A549 (cell line): ENCODE measurements around the gene DNAJB12. TPM values are rescaled to one million over a fixed set of nuclear protein-coding genes. Genes with fewer than 3 reads are reported as not detected.

ENCODE experiments used
- ATAC-seq, 2 experiments: fragments of 200-7000 bp in 1 of 2; fragments of >200 bp in 1 of 2; cut with Nextera tagmentation in 1 of 2; cut with Tn5 transposase in 1 of 2; 3 replicates each; pipeline versions ENCODE4 v1.8.0 to v1.9.1; 2018 to 2020; ENCODE audit warnings: mild to moderate bottlenecking in 1 of 2, moderate library complexity in 1 of 2
- CTCF ChIA-PET: fragments of 300-600 bp; sonication (Branson Sonifier 250); formaldehyde crosslinking; extraction: SDS; loops from one replicate; lab custom pipeline; 2021; ENCODE audit warnings: antibody characterized with exemption, inconsistent platforms; lab: Yijun Ruan, JAX
- POLR2A ChIA-PET: fragments of 350-600 bp; formaldehyde crosslinking; extraction: SDS; loops from one replicate; lab custom pipeline; 2021; ENCODE audit warnings: antibody characterized with exemption, inconsistent platforms; lab: Yijun Ruan, JAX
- DNase-seq, 2 experiments: peaks; one replicate each; pipeline versions ENCODE4 v3.0.0 to v3.0.0-alpha.2; 2011 to 2016; ENCODE audit warnings: low read depth in 1 of 2, low spot score in 1 of 2
- FAIRE-seq: peaks from 2 replicates; lab custom pipeline; 2011; peaks lifted over from hg19 to GRCh38; lab: Jason Lieb, UNC
- H3K27ac ChIP-seq, 2 experiments: fragments of >200 bp; sonication (Bioruptor Twin); formaldehyde crosslinking; 3 replicates each; pipeline ENCODE4 v1.5.1; 2016 to 2017
- H3K4me1 ChIP-seq: fragments of >200 bp; sonication (Bioruptor Twin); formaldehyde crosslinking; 3 replicates; pipeline ENCODE4 v1.6.1; 2016
- H3K4me2 ChIP-seq: fragments of >200 bp; sonication (Bioruptor Twin); formaldehyde crosslinking; 3 replicates; pipeline ENCODE4 v1.6.1; 2016
- H3K4me3 ChIP-seq: fragments of >200 bp; sonication (Bioruptor Twin); formaldehyde crosslinking; 3 replicates; pipeline ENCODE4 v1.5.1; 2016
- H3K9me3 ChIP-seq: fragments of >200 bp; sonication (Bioruptor Twin); formaldehyde crosslinking; 3 replicates; pipeline ENCODE4 v1.6.1; 2016
- BHLHE40 ChIP-seq: IDR thresholded peaks from 2 replicates; pipeline ENCODE4 v1.6.1; 2012; ENCODE audit warnings: low read depth, low read length, inconsistent platforms
- CBX2 ChIP-seq: fragments of 200-600 bp; sonication (generic); IDR thresholded peaks from 2 replicates; pipeline ENCODE4 v1.6.1; 2016; ENCODE audit warnings: low read depth, mild to moderate bottlenecking, borderline replicate concordance
- CBX8 ChIP-seq: fragments of 200-600 bp; sonication (generic); IDR thresholded peaks from 2 replicates; pipeline ENCODE4 v1.6.1; 2016
- CHD4 ChIP-seq: fragments of 200-600 bp; sonication (generic); IDR thresholded peaks from 2 replicates; pipeline ENCODE4 v1.6.1; 2016; ENCODE audit warnings: antibody characterized with exemption, mild to moderate bottlenecking, borderline replicate concordance
- ESRRA ChIP-seq: fragments of 150-350 bp; IDR thresholded peaks from 2 replicates; pipeline ENCODE4 v1.6.1; 2014; ENCODE audit warnings: mild to moderate bottlenecking, low read length, borderline replicate concordance
- FOSB ChIP-seq: fragments of 250-450 bp; sonication (Bioruptor Pico); IDR thresholded peaks from 2 replicates; pipeline ENCODE4 v1.5.0; 2020; ENCODE audit warnings: mild to moderate bottlenecking, moderate library complexity
- FOSL2 ChIP-seq, 2 experiments: fragments of 450-650 bp in 1 of 2; fragments of >200 bp in 1 of 2; sonication (Bioruptor Twin) in 1 of 2; formaldehyde crosslinking; IDR thresholded peaks; 2 replicates each; pipeline versions ENCODE4 v1.5.0 to v1.6.1; 2016 to 2020; ENCODE audit warnings: mild to moderate bottlenecking in 1 of 2, moderate library complexity in 1 of 2
- GATA3 ChIP-seq: IDR thresholded peaks from 2 replicates; pipeline ENCODE4 v1.6.1; 2012; ENCODE audit warnings: borderline replicate concordance
- HEYL ChIP-seq: fragments of 250-450 bp; sonication (Bioruptor Pico); IDR thresholded peaks from 2 replicates; pipeline ENCODE4 v1.8.0; 2021; ENCODE audit warnings: mild to moderate bottlenecking, moderate library complexity
- HOXB13 ChIP-seq: fragments of 250-450 bp; sonication (Bioruptor Pico); IDR thresholded peaks from 2 replicates; pipeline ENCODE4 v1.5.0; 2020; ENCODE audit warnings: low read depth, mild to moderate bottlenecking, moderate library complexity
- HOXB5 ChIP-seq: fragments of 250-450 bp; sonication (Bioruptor Pico); IDR thresholded peaks from 2 replicates; pipeline ENCODE4 v1.5.0; 2020; ENCODE audit warnings: mild to moderate bottlenecking, moderate library complexity
- KDM5A ChIP-seq: fragments of 200-600 bp; sonication (generic); IDR thresholded peaks from 2 replicates; pipeline ENCODE4 v1.6.1; 2016; ENCODE audit warnings: antibody characterized with exemption, mild to moderate bottlenecking
- MAFK ChIP-seq: fragments of 450-650 bp; IDR thresholded peaks from 2 replicates; pipeline ENCODE4 v1.6.1; 2014; ENCODE audit not compliant: partially characterized antibody
- MAZ ChIP-seq: fragments of 150-350 bp; IDR thresholded peaks from 2 replicates; pipeline ENCODE4 v1.6.1; 2014; ENCODE audit warnings: antibody characterized with exemption, low read depth, low read length, borderline replicate concordance
- NFE2L2 ChIP-seq: fragments of 150-350 bp; conservative IDR thresholded peaks from 2 replicates; pipeline ENCODE4 v1.6.1; 2014; ENCODE audit warnings: low read length
- RAD21 ChIP-seq, 2 experiments: fragments of >200 bp in 1 of 2; sonication (Bioruptor Twin) in 1 of 2; formaldehyde crosslinking in 1 of 2; IDR thresholded peaks in 1 of 2; conservative IDR thresholded peaks in 1 of 2; 2 replicates in 1 of 2; 3 replicates in 1 of 2; pipeline ENCODE4 v1.6.1; 2012 to 2018; ENCODE audit warnings: inconsistent platforms in 1 of 2
- RARB ChIP-seq: fragments of 250-450 bp; sonication (Bioruptor Pico); IDR thresholded peaks from 2 replicates; pipeline ENCODE4 v1.8.0; 2021; ENCODE audit warnings: mild to moderate bottlenecking, moderate library complexity
- RFX5 ChIP-seq: fragments of 450-650 bp; IDR thresholded peaks from 2 replicates; pipeline ENCODE4 v1.7.1; 2014; ENCODE audit warnings: antibody characterized with exemption, mild to moderate bottlenecking, moderate library complexity
- RNF2 ChIP-seq: fragments of 200-600 bp; sonication (generic); IDR thresholded peaks from 2 replicates; pipeline ENCODE4 v1.6.1; 2016; ENCODE audit warnings: low read depth, mild to moderate bottlenecking, antibody characterized with exemption, moderate library complexity, borderline replicate concordance
- ZNF302 ChIP-seq: fragments of 250-450 bp; sonication (Bioruptor Pico); IDR thresholded peaks from 2 replicates; pipeline ENCODE4 v1.9.0; 2021; ENCODE audit warnings: inconsistent platforms, mild to moderate bottlenecking, moderate library complexity
- WGBS: methylation state at CpG from one replicate; pipeline ENCODE4 v1.1.6; 2017; ENCODE audit errors: missing lambda C conversion rate; 5-methylcytosine and 5-hydroxymethylcytosine counted together
- polyA plus RNA-seq, 4 experiments: library from polyadenylated mRNA; depleted of rRNA in 3 of 4; stranded (reverse); fragments of >200 nt; fragmentation: RNase III in 1 of 4; extraction: RNeasy Plus Mini Kit Qiagen cat#74134 plus additional on column Dnase treatment in 1 of 4; gene quantifications; 2 replicates in 3 of 4; 3 replicates in 1 of 4; pipeline ENCODE4 v1.2.3, GENCODE V29; 2011 to 2017
- TF ChIP-seq, protein P1 (sequence below): fragments of 150-350 bp; IDR thresholded peaks from 2 replicates; pipeline ENCODE4 v1.6.1; 2014; ENCODE audit warnings: low read depth, mild to moderate bottlenecking, low read length
- TF ChIP-seq, protein P2 (sequence below): IDR thresholded peaks from 2 replicates; pipeline ENCODE4 v1.6.1; 2012
- TF ChIP-seq, protein P3 (sequence below): IDR thresholded peaks from 2 replicates; pipeline ENCODE4 v1.6.1; 2012
- TF ChIP-seq, protein P4 (sequence below): IDR thresholded peaks from 2 replicates; pipeline ENCODE4 v1.6.1; 2012; ENCODE audit warnings: low read depth, borderline replicate concordance

DNAJB12 gene
- polyA plus RNA-seq, 2 of the 4 experiments (the other 2 are of a cell fraction), result 21.5 to 26.7 TPM

DNA sequence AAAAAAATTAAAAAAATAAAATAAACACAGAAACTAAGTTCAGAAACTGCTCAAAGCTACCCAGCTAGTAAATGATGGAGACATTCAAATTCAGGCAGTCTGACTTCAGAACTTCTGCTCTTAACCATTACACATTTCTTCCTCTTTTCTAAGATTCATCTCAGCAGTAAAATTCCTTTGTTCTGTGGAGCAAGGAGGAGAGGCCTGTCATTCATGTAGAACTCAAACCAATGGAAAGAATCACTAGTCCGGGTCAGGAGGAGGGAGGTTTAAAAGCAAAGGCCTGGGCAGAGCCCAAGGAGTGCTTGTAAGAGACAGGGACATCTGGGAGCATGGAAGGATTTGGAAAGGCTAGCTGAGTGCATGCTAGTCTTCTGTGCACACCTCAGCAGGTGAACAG lies 37.9 kb upstream of the DNAJB12 start:
- FAIRE-seq (no peak), ATAC-seq (no peak)
- TF ChIP-seq ZNF302 (CRISPR knock-in tag) (no peak), RAD21 (conservative IDR thresholded peaks at IDR 0.05 in 1 of 2, IDR thresholded peaks at IDR 0.05 in 1 of 2) (no peak)
- TF ChIP-seq, all 56 proteins: peak for 0

DNA sequence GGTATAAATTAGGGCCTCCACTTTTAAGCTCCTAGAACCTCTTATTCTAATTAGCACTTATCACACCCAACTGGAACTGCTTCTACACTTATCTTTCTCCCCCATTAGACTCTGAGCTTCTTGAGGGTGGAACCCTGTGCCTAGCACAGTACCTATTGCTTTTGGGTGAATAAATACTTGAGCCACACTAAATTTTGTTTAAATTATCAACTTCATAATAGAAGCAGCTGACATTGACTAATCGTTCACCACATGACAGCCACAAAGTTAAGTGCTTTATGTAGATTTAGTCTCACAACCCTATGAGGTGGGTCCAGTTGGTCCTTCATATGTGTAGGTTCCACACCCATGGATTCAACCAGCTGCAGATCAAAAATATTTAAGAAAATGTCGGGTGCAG lies 36.0 kb upstream of the DNAJB12 start:
- FAIRE-seq (no peak), DNase-seq (no peak), ATAC-seq (no peak)
- H3K4me1 ChIP-seq, result no peaks in the 10 kb centered on the region
- POLR2A ChIA-PET, result no interaction called here
- H3K4me3 ChIP-seq, result no peak overlapping the region
- no peaks in the 10 kb centered on the region for H3K9me3 ChIP-seq
- CTCF ChIA-PET, result interaction anchor here (0.9 kb wide), 1 partner anchor 26 kb away, joined by 3 read pairs; no protein-coding TSS in a partner anchor
- H3K27ac ChIP-seq, result no peak overlapping the region
- WGBS, result 77% methylated on average over 2 of the region's 2 CpGs
- no peak overlapping the region for H3K4me2 ChIP-seq
- TF ChIP-seq KDM5A (no peak), MAFK (no peak), HOXB5 (no peak), RNF2 (no peak), ESRRA (no peak)
- TF ChIP-seq, protein P1, sequence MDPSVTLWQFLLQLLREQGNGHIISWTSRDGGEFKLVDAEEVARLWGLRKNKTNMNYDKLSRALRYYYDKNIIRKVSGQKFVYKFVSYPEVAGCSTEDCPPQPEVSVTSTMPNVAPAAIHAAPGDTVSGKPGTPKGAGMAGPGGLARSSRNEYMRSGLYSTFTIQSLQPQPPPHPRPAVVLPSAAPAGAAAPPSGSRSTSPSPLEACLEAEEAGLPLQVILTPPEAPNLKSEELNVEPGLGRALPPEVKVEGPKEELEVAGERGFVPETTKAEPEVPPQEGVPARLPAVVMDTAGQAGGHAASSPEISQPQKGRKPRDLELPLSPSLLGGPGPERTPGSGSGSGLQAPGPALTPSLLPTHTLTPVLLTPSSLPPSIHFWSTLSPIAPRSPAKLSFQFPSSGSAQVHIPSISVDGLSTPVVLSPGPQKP, result no peak
- TF ChIP-seq, protein P2, sequence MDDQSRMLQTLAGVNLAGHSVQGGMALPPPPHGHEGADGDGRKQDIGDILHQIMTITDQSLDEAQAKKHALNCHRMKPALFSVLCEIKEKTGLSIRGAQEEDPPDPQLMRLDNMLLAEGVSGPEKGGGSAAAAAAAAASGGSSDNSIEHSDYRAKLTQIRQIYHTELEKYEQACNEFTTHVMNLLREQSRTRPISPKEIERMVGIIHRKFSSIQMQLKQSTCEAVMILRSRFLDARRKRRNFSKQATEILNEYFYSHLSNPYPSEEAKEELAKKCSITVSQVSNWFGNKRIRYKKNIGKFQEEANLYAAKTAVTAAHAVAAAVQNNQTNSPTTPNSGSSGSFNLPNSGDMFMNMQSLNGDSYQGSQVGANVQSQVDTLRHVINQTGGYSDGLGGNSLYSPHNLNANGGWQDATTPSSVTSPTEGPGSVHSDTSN, result no peak

More for the DNA sequence above, 37.9 kb upstream of the DNAJB12 start:
- no peak overlapping the region for H3K4me2 ChIP-seq
- no peak for DNase-seq
- ChIA-PET CTCF (interaction anchor here (1.0 to 1.4 kb wide), 2 partner anchors 192 to 302 kb away, joined by 3 to 4 read pairs; no protein-coding TSS in a partner anchor), POLR2A (no interaction called here)
- H3K9me3 ChIP-seq, result no peaks in the 10 kb centered on the region
- WGBS, result 92% methylated on average over 1 of the region's 1 CpG
- no peak overlapping the region for H3K4me3 ChIP-seq
- no peaks in the 10 kb centered on the region for H3K4me1 ChIP-seq
- no peak overlapping the region for H3K27ac ChIP-seq

DNA sequence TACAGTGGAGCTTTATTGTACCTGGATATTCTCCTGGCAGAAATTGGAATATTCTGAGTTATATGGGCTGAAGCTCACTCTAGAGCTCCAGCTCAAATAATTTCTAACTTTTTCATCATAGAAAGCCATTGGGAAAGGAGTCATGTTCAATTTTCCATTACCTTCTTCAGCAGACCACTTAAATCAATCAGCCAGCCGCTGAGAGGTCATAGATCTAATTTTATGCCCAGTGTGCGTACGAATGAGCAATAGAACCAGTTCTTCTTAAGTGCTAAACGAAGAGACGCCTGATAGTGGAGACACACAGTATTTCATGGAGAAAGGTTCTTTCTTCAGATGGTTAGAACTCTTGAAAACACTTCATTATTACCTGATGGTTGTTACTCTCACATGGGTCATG lies 35.0 kb upstream of the DNAJB12 start:
- 95% methylated on average over 5 of the region's 5 CpGs for WGBS
- DNase-seq, result no peak

More for the DNA sequence above, 35.0 kb upstream of the DNAJB12 start:
- Histone ChIP-seq H3K27ac (no peak overlapping the region), H3K4me3 (no peak overlapping the region), H3K9me3 (no peaks in the 10 kb centered on the region), H3K4me1 (no peaks in the 10 kb centered on the region), H3K4me2 (no peak overlapping the region)
- ChIA-PET CTCF (interaction anchor here (1.5 to 2.3 kb wide), 2 partner anchors 15 to 444 kb away, joined by 4 to 7 read pairs; no protein-coding TSS in a partner anchor), POLR2A (no interaction called here)
- ATAC-seq, result no peak
- no peak for FAIRE-seq
- TF ChIP-seq, protein P3, sequence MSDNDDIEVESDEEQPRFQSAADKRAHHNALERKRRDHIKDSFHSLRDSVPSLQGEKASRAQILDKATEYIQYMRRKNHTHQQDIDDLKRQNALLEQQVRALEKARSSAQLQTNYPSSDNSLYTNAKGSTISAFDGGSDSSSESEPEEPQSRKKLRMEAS, result no peak
- TF ChIP-seq KDM5A, result no peak
- no peak for TF ChIP-seq ESRRA
- TF ChIP-seq RFX5, result no peak
- TF ChIP-seq CHD4, result no peak
- TF ChIP-seq CBX8, result no peak
- TF ChIP-seq HEYL (CRISPR knock-in tag), result no peak
- TF ChIP-seq HOXB13 (CRISPR knock-in tag), result no peak
- TF ChIP-seq HOXB5, result no peak
- TF ChIP-seq, protein P4, sequence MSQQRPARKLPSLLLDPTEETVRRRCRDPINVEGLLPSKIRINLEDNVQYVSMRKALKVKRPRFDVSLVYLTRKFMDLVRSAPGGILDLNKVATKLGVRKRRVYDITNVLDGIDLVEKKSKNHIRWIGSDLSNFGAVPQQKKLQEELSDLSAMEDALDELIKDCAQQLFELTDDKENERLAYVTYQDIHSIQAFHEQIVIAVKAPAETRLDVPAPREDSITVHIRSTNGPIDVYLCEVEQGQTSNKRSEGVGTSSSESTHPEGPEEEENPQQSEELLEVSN, result no peak
- no peak for TF ChIP-seq MAZ
- no peak for TF ChIP-seq FOSL2 (IDR thresholded peaks at IDR 0.05)
- TF ChIP-seq FOSL2 (CRISPR knock-in tag; IDR thresholded peaks at IDR 0.05), result no peak
- TF ChIP-seq CBX2, result no peak
- no peak for TF ChIP-seq RARB (CRISPR knock-in tag)
- no peak for TF ChIP-seq BHLHE40
- TF ChIP-seq GATA3, result no peak
- TF ChIP-seq NFE2L2, result no peak
- no peak for TF ChIP-seq FOSB (CRISPR knock-in tag)
